SK-N-SH (cell line): ENCODE data around the gene RNF121. TPM values are rescaled to one million over a fixed set of nuclear protein-coding genes. Genes with fewer than 3 reads are reported as not detected.

ENCODE experiments used
- CTCF ChIA-PET: fragments of 300-600, 350-600 bp; formaldehyde crosslinking; extraction: SDS; loops from one replicate; lab custom pipeline; 2021; lab: Yijun Ruan, JAX
- POLR2A ChIA-PET: fragments of 350-600 bp; sonication (Branson Sonifier 250); formaldehyde crosslinking; extraction: SDS; loops from one replicate; lab custom pipeline; 2020; ENCODE audit warnings: antibody characterized with exemption, inconsistent platforms; lab: Yijun Ruan, JAX
- DNase-seq: peaks from one replicate; pipeline ENCODE4 v3.0.0; 2012
- H2AFZ ChIP-seq: fragments of 200-600 bp; sonication (generic); 2 replicates; pipeline ENCODE4 v1.8.1; 2016; ENCODE audit warnings: antibody characterized with exemption, mild to moderate bottlenecking, low read depth
- H3F3A ChIP-seq: fragments of 200-600 bp; sonication (generic); replicated peaks from 2 replicates; pipeline ENCODE3; 2016; ENCODE audit warnings: antibody characterized with exemption, mild to moderate bottlenecking; ENCODE audit not compliant: insufficient read depth
- H3K27ac ChIP-seq, 2 experiments: fragments of 200-500 bp in 1 of 2; fragments of 200-600 bp in 1 of 2; sonication (Bioruptor generic) in 1 of 2; sonication (generic), shearing (Covaris generic) in 1 of 2; 2 replicates each; pipeline versions ENCODE4 v1.5.1 to v1.6.1; 2014 to 2016; ENCODE audit warnings: low read depth in 2 of 2, inconsistent platforms in 1 of 2, low read length in 1 of 2, mild to moderate bottlenecking in 1 of 2, mixed read lengths in 1 of 2
- H3K27me3 ChIP-seq: fragments of 200-600 bp; sonication (generic), shearing (Covaris generic); 2 replicates; pipeline ENCODE4 v1.6.1; 2016; ENCODE audit warnings: mixed run types; ENCODE audit not compliant: insufficient read depth
- H3K36me3 ChIP-seq, 2 experiments: fragments of 200-500 bp in 1 of 2; fragments of 200-600 bp in 1 of 2; sonication (Bioruptor generic) in 1 of 2; sonication (generic) in 1 of 2; replicated peaks in 1 of 2; 2 replicates each; pipeline versions ENCODE3 to v1.5.1; 2014 to 2016; ENCODE audit warnings: low read length in 1 of 2, mild to moderate bottlenecking in 1 of 2; ENCODE audit not compliant: insufficient read depth in 2 of 2, control insufficient read depth in 1 of 2
- H3K4me1 ChIP-seq, 2 experiments: fragments of 200-500 bp in 1 of 2; fragments of 200-600 bp in 1 of 2; sonication (Bioruptor generic) in 1 of 2; sonication (generic), shearing (Covaris generic) in 1 of 2; 2 replicates each; pipeline versions ENCODE4 v1.5.1 to v1.6.1; 2014 to 2016; ENCODE audit warnings: low read depth in 1 of 2, low read length in 1 of 2, mixed run types in 1 of 2; ENCODE audit not compliant: insufficient read depth in 2 of 2, control insufficient read depth in 1 of 2
- H3K4me2 ChIP-seq: fragments of 200-600 bp; sonication (generic), shearing (Covaris generic); 2 replicates; pipeline ENCODE4 v1.6.1; 2017; ENCODE audit warnings: mixed run types
- H3K4me3 ChIP-seq, 2 experiments: fragments of 200-500 bp in 1 of 2; fragments of 200-600 bp in 1 of 2; sonication (Bioruptor generic) in 1 of 2; sonication (generic), shearing (Covaris generic) in 1 of 2; 2 replicates each; pipeline versions ENCODE4 v1.5.1 to v1.8.1; 2014 to 2016; ENCODE audit warnings: low read depth in 2 of 2, inconsistent platforms in 1 of 2, low read length in 1 of 2, mild to moderate bottlenecking in 1 of 2, mixed read lengths in 1 of 2, moderate library complexity in 1 of 2
- H3K79me2 ChIP-seq: fragments of 200-600 bp; sonication (generic); 2 replicates; pipeline ENCODE4 v1.8.1; 2017; ENCODE audit warnings: mild to moderate bottlenecking; ENCODE audit not compliant: insufficient read depth
- H3K9ac ChIP-seq: fragments of 200-600 bp; sonication (generic); 2 replicates; pipeline ENCODE4 v1.6.1; 2017; ENCODE audit warnings: mixed run types
- H3K9me2 ChIP-seq: fragments of 200-600 bp; sonication (generic); 2 replicates; pipeline ENCODE4 v1.6.1; 2017; ENCODE audit warnings: mixed run types
- H3K9me3 ChIP-seq: fragments of 200-600 bp; sonication (generic); 2 replicates; pipeline ENCODE4 v1.6.1; 2017; ENCODE audit warnings: mixed run types, mild to moderate bottlenecking, moderate library complexity
- H4K20me1 ChIP-seq: fragments of 200-600 bp; sonication (generic); 2 replicates; pipeline ENCODE4 v1.6.1; 2017; ENCODE audit warnings: mild to moderate bottlenecking, mixed run types; ENCODE audit not compliant: insufficient read depth
- CHD2 ChIP-seq: fragments of 150-350 bp; IDR thresholded peaks from 2 replicates; pipeline ENCODE4 v1.6.1; 2018; ENCODE audit warnings: low read length; ENCODE audit not compliant: partially characterized antibody
- EP300 ChIP-seq, 2 experiments: IDR thresholded peaks; 2 replicates each; pipeline versions ENCODE4 v1.4.0 to v1.6.1; 2012; ENCODE audit warnings: borderline replicate concordance in 1 of 2, low read depth in 1 of 2, low read length in 1 of 2
- FOSL2 ChIP-seq: IDR thresholded peaks from 2 replicates; pipeline ENCODE4 v1.4.0; 2012; ENCODE audit warnings: low read depth, mild to moderate bottlenecking, moderate library complexity, borderline replicate concordance
- FOXJ3 ChIP-seq: sonication (generic); formaldehyde crosslinking; IDR thresholded peaks from 2 replicates; pipeline ENCODE4 v1.5.1; 2020; ENCODE audit warnings: mild to moderate bottlenecking, missing genetic modification reagents
- FOXM1 ChIP-seq: IDR thresholded peaks from 2 replicates; pipeline ENCODE4 v1.4.0; 2012; ENCODE audit warnings: low read depth, mild to moderate bottlenecking
- GABPA ChIP-seq: IDR thresholded peaks from 2 replicates; pipeline ENCODE4 v1.4.0; 2012; ENCODE audit warnings: low read depth, mild to moderate bottlenecking
- GATA2 ChIP-seq: sonication (generic); formaldehyde crosslinking; IDR thresholded peaks from 2 replicates; pipeline ENCODE4 v1.5.0; 2020; ENCODE audit warnings: mild to moderate bottlenecking, missing genetic modification reagents
- JUND ChIP-seq: IDR thresholded peaks from 2 replicates; pipeline ENCODE4 v1.4.0; 2012
- MXI1 ChIP-seq: IDR thresholded peaks from 2 replicates; pipeline ENCODE4 v1.6.1; 2012; ENCODE audit warnings: mild to moderate bottlenecking, low read depth, low read length, improper control_type of control experiment
- NRF1 ChIP-seq: IDR thresholded peaks from 2 replicates; pipeline ENCODE4 v1.6.1; 2012; ENCODE audit warnings: low read depth, mild to moderate bottlenecking, low read length
- POLR2AphosphoS5 ChIP-seq: IDR thresholded peaks from 2 replicates; pipeline ENCODE4 v1.6.1; 2012; ENCODE audit warnings: low read depth, low read length
- RAD21 ChIP-seq: IDR thresholded peaks from 2 replicates; pipeline ENCODE4 v1.6.1; 2012; ENCODE audit warnings: mild to moderate bottlenecking, low read length
- RCOR1 ChIP-seq: fragments of 150-350 bp; IDR thresholded peaks from 2 replicates; pipeline ENCODE4 v1.6.1; 2017; ENCODE audit warnings: antibody characterized with exemption, low read length
- RXRA ChIP-seq: IDR thresholded peaks from 2 replicates; pipeline ENCODE4 v1.4.0; 2012; ENCODE audit warnings: low read depth, mild to moderate bottlenecking, borderline replicate concordance
- SIN3A ChIP-seq: IDR thresholded peaks from 2 replicates; pipeline ENCODE4 v1.6.1; 2012; ENCODE audit warnings: low read depth, mild to moderate bottlenecking, low read length, moderate library complexity, borderline replicate concordance
- YY1 ChIP-seq: IDR thresholded peaks from 2 replicates; pipeline ENCODE4 v1.4.0; 2012; ENCODE audit warnings: low read depth, mild to moderate bottlenecking
- WGBS: methylation state at CpG from one replicate; pipeline ENCODE4 v1.1.6; 2017; ENCODE audit warnings: low lambda C conversion rate; 5-methylcytosine and 5-hydroxymethylcytosine counted together
- polyA plus RNA-seq, 3 experiments: library from polyadenylated mRNA; depleted of rRNA; stranded (reverse); fragments of >200 nt; gene quantifications; 2 replicates each; pipeline ENCODE4 v1.2.3, GENCODE V29; 2012
- TF ChIP-seq, protein P1 (sequence below): IDR thresholded peaks from 2 replicates; pipeline ENCODE4; 2012
- TF ChIP-seq, protein P2 (sequence below): fragments of 200-600 bp; sonication (generic); IDR thresholded peaks from 2 replicates; pipeline ENCODE4 v1.6.1; 2017; ENCODE audit warnings: antibody characterized with exemption, mild to moderate bottlenecking, moderate library complexity

The RNF121 gene
- polyA plus RNA-seq, 1 of the 3 experiments (the other 2 are of a cell fraction) = 49.5 TPM

DNA sequence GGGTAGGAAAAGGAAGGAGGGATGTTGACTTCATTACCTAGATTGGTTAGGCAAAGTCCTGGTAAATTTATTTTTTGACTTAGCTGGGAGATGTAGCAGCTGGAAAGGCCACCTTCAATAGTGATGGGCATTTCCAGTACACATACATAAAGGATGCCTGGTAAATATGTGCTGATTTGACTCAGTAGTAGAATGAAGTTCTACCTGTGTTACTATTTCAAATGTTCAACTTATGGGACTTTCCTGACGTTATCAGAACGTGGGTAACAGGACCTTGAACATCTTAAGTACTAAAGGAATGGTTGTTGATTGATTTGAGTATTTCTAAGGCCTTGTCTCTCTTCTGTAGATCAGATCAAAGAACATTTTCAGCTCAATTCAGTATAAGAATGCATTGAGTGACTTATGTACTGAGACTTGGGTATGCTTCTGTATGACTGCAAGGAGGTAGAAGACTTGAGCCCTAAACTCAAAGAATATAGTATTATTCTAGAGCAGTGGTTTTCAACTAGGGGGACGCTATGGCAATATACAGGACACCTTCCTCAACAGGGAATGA, 27.1 kb downstream of the RNF121 start:
- ChIA-PET CTCF (interaction anchor here (0.9 to 4.5 kb wide), 7 partner anchors 12 to 282 kb away, joined by 3 to 24 read pairs (median 3); no protein-coding TSS in a partner anchor), POLR2A (no interaction called here)
- Histone ChIP-seq H3K9ac (no peak overlapping the region), H2AFZ (no peak overlapping the region), H3K79me2 (peaks cover 89% of the 10 kb centered on the region; the same call in 1 of the 2 replicates), H3K9me2 (no peaks in the 10 kb centered on the region), H3K27ac (no peak overlapping the region), H3K9me3 (no peaks in the 10 kb centered on the region), H4K20me1 (no peaks in the 10 kb centered on the region), H3K27me3 (no peaks in the 10 kb centered on the region), H3K4me1 (no peaks in the 10 kb centered on the region), H3K36me3 (peaks cover 6 to 11% of the 10 kb centered on the region in 2 experiments), H3F3A (no peaks in the 10 kb centered on the region), H3K4me2 (no peak overlapping the region)
- no peak for DNase-seq
- 63% methylated on average over 3 of the region's 3 CpGs for WGBS
- TF ChIP-seq POLR2AphosphoS5 = no peak
- TF ChIP-seq, protein P1, sequence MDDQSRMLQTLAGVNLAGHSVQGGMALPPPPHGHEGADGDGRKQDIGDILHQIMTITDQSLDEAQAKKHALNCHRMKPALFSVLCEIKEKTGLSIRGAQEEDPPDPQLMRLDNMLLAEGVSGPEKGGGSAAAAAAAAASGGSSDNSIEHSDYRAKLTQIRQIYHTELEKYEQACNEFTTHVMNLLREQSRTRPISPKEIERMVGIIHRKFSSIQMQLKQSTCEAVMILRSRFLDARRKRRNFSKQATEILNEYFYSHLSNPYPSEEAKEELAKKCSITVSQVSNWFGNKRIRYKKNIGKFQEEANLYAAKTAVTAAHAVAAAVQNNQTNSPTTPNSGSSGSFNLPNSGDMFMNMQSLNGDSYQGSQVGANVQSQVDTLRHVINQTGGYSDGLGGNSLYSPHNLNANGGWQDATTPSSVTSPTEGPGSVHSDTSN = no peak
- no peak for TF ChIP-seq JUND
- no peak for TF ChIP-seq GATA2 (CRISPR knock-in tag)
- no peak for TF ChIP-seq MXI1
- TF ChIP-seq FOXM1 = no peak
- no peak for TF ChIP-seq CHD2
- TF ChIP-seq RAD21 = no peak
- TF ChIP-seq EP300 (IDR thresholded peaks at IDR 0.05; ENCODE audit: borderline replicate concordance in 1 of 2, low read depth in 1 of 2, low read length in 1 of 2) = no peak
- TF ChIP-seq NRF1 = no peak
- TF ChIP-seq FOXJ3 = no peak
- no peak for TF ChIP-seq GABPA
- TF ChIP-seq, protein P2, sequence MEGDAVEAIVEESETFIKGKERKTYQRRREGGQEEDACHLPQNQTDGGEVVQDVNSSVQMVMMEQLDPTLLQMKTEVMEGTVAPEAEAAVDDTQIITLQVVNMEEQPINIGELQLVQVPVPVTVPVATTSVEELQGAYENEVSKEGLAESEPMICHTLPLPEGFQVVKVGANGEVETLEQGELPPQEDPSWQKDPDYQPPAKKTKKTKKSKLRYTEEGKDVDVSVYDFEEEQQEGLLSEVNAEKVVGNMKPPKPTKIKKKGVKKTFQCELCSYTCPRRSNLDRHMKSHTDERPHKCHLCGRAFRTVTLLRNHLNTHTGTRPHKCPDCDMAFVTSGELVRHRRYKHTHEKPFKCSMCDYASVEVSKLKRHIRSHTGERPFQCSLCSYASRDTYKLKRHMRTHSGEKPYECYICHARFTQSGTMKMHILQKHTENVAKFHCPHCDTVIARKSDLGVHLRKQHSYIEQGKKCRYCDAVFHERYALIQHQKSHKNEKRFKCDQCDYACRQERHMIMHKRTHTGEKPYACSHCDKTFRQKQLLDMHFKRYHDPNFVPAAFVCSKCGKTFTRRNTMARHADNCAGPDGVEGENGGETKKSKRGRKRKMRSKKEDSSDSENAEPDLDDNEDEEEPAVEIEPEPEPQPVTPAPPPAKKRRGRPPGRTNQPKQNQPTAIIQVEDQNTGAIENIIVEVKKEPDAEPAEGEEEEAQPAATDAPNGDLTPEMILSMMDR = no peak
- no peak for TF ChIP-seq YY1
- TF ChIP-seq, all 33 proteins: peak for 0
- no peak overlapping the region for H3K4me3 ChIP-seq

DNA sequence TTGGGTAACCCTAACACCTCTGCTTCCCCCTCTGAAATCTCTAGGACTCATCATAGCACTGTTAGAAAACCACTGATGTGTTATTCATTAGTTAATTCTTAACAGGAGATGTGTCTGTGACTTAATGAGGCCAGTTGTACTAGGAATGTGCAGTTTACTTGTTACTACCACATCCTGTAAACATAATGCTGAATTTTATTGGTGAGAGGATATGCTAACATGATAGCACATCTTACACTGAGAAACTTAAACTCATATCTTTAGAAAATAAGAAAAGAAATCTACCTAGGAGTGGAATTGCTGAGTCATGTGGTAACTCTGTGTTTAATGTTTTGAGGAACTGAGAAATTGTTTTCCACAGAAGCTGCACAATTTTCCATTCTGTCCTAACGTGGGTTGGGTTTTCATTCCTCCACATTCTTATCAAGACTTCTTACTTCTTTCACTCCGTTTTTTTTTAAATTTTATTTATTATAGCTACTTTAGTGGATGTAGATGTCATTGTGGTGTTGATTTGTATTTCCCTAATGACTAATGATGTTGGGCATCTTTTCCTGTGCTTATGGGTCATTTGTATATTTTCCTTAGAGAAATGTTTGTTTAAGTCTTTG, 33.7 kb downstream of the RNF121 start:
- Histone ChIP-seq H3F3A (peaks cover 5% of the 10 kb centered on the region), H4K20me1 (no peaks in the 10 kb centered on the region), H3K79me2 (peaks cover 53% of the 10 kb centered on the region; the same call in 1 of the 2 replicates), H3K4me3 (no peak overlapping the region), H3K9ac (no peak overlapping the region), H3K36me3 (peaks cover 9 to 44% of the 10 kb centered on the region in 2 experiments), H3K27me3 (no peaks in the 10 kb centered on the region), H3K9me2 (no peaks in the 10 kb centered on the region), H3K4me2 (no peak overlapping the region), H3K27ac (no peak overlapping the region; a peak in 1 of 4 replicates), H2AFZ (no peak overlapping the region), H3K9me3 (no peaks in the 10 kb centered on the region), H3K4me1 (no peaks in the 10 kb centered on the region)
- POLR2A ChIA-PET = no interaction called here
- CTCF ChIA-PET = interaction anchor here (1.0 to 3.6 kb wide), 2 partner anchors 15 to 23 kb away, joined by 3 to 24 read pairs; no protein-coding TSS in a partner anchor
- DNase-seq = no peak
- 79% methylated on average over 2 of the region's 2 CpGs for WGBS
- TF ChIP-seq, protein P2 = no peak
- TF ChIP-seq FOXJ3 (no peak), RXRA (no peak), SIN3A (no peak), RCOR1 (no peak), EP300 (IDR thresholded peaks at IDR 0.05; ENCODE audit: borderline replicate concordance in 1 of 2, low read depth in 1 of 2, low read length in 1 of 2) (no peak), YY1 (no peak), RAD21 (no peak), FOSL2 (no peak), JUND (no peak)
- TF ChIP-seq, protein P1 = no peak
